HEK293 (cell line): ENCODE measurements around the gene TPP1.

Source experiments
- CTCF ChIP-seq: fragments of 450-650 bp; formaldehyde crosslinking; IDR thresholded peaks from 2 replicates; pipeline ENCODE4 v1.5.1; 2016; ENCODE audit warnings: missing biosample characterization, missing genetic modification characterization
- ELK4 ChIP-seq: IDR thresholded peaks from 2 replicates; pipeline ENCODE4 v1.6.1; 2011; ENCODE audit warnings: mild to moderate bottlenecking, low read depth, low read length, borderline replicate concordance
- KLF10 ChIP-seq: fragments of 450-650 bp; IDR thresholded peaks from 2 replicates; pipeline ENCODE4 v1.5.1; 2018; ENCODE audit warnings: missing biosample characterization, mild to moderate bottlenecking, missing genetic modification characterization
- YY1 ChIP-seq: fragments of 450-650 bp; formaldehyde crosslinking; IDR thresholded peaks from 2 replicates; pipeline ENCODE4 v1.5.1; 2018; ENCODE audit warnings: missing biosample characterization, missing genetic modification characterization
- ZBTB20 ChIP-seq: fragments of 450-650 bp; formaldehyde crosslinking; IDR thresholded peaks from 2 replicates; pipeline ENCODE4 v1.5.1; 2016; ENCODE audit warnings: missing biosample characterization, missing genetic modification characterization
- ZFP69B ChIP-seq: fragments of 450-650 bp; formaldehyde crosslinking; IDR thresholded peaks from 2 replicates; pipeline ENCODE4 v1.5.1; 2016; ENCODE audit warnings: missing biosample characterization, missing genetic modification characterization
- ZNF157 ChIP-seq: fragments of 450-650 bp; formaldehyde crosslinking; IDR thresholded peaks from 2 replicates; pipeline ENCODE4 v1.5.1; 2016; ENCODE audit warnings: missing biosample characterization, missing genetic modification characterization
- ZNF18 ChIP-seq: fragments of 450-650 bp; formaldehyde crosslinking; IDR thresholded peaks from 2 replicates; pipeline ENCODE4 v1.5.1; 2016; ENCODE audit warnings: missing biosample characterization, missing genetic modification characterization
- ZNF571 ChIP-seq: fragments of 450-650 bp; formaldehyde crosslinking; IDR thresholded peaks from 2 replicates; pipeline ENCODE4 v1.5.0; 2017; ENCODE audit warnings: missing biosample characterization, missing genetic modification characterization
- ZNF624 ChIP-seq: fragments of 450-650 bp; formaldehyde crosslinking; IDR thresholded peaks from 2 replicates; pipeline ENCODE4 v1.5.1; 2017; ENCODE audit warnings: missing biosample characterization, missing genetic modification characterization
- ZNF629 ChIP-seq: fragments of 450-650 bp; formaldehyde crosslinking; IDR thresholded peaks from 2 replicates; pipeline ENCODE4 v1.5.1; 2017; ENCODE audit warnings: missing biosample characterization, missing genetic modification characterization

GRCh38 chr11:6636480-6636879 is 17.3 kb upstream of the TPP1 start:
- TF ChIP-seq CTCF (tag by site-specific recombination) = no peak
- TF ChIP-seq KLF10 = no peak
- no peak for TF ChIP-seq YY1 (tag by site-specific recombination)
- TF ChIP-seq ZNF571 = no peak
- no peak for TF ChIP-seq ELK4
- TF ChIP-seq ZNF157 (tag by site-specific recombination) = no peak
- TF ChIP-seq ZNF624 (tag by site-specific recombination) = no peak
- no peak for TF ChIP-seq ZBTB20 (tag by site-specific recombination)
- no peak for TF ChIP-seq ZFP69B (tag by site-specific recombination)
- TF ChIP-seq ZNF18 (tag by site-specific recombination) = no peak
- TF ChIP-seq ZNF629 (tag by site-specific recombination) = no peak
